SU-DHL-6 (cell line): Measurements from ENCODE around the gene KIF17.

Experiments used
- H2AFZ ChIP-seq: fragments of 200-600 bp; sonication (generic); 2 replicates; pipeline ENCODE4 v1.6.1; 2014; ENCODE audit warnings: low read depth, mild to moderate bottlenecking, moderate library complexity, mixed read lengths, antibody characterized with exemption, low read length; ENCODE audit not compliant: severe bottlenecking
- H3F3A ChIP-seq: fragments of 200-600 bp; shearing (Covaris generic); 2 replicates; pipeline ENCODE4 v1.6.0; 2016; ENCODE audit warnings: antibody characterized with exemption, mild to moderate bottlenecking; ENCODE audit not compliant: insufficient read depth
- H3K27ac ChIP-seq: fragments of 200-600 bp; sonication (generic); 2 replicates; pipeline ENCODE4 v1.5.1; 2016; ENCODE audit warnings: low read depth, mild to moderate bottlenecking, low read length, moderate library complexity, mixed read lengths
- H3K27me3 ChIP-seq: fragments of 200-600 bp; sonication (generic), shearing (Covaris generic); 2 replicates; pipeline ENCODE4 v1.6.0; 2014; ENCODE audit warnings: mild to moderate bottlenecking, low read length
- H3K36me3 ChIP-seq: fragments of 200-600 bp; sonication (generic); 2 replicates; pipeline ENCODE4 v1.6.1; 2014; ENCODE audit warnings: mild to moderate bottlenecking, low read length, mixed read lengths
- H3K4me2 ChIP-seq: fragments of 300-600, 200-600 bp; shearing (Covaris generic), sonication (generic); 2 replicates; pipeline ENCODE4 v1.6.0; 2014; ENCODE audit warnings: low read length, low read depth, mild to moderate bottlenecking; ENCODE audit not compliant: poor library complexity, severe bottlenecking
- H3K4me3 ChIP-seq: fragments of 200-600 bp; sonication (generic); 2 replicates; pipeline ENCODE4 v1.5.1; 2014; ENCODE audit warnings: antibody characterized with exemption, low read length, mild to moderate bottlenecking, mixed read lengths; ENCODE audit not compliant: insufficient read depth, poor library complexity, severe bottlenecking
- H3K79me2 ChIP-seq: fragments of 200-600 bp; sonication (generic); 2 replicates; pipeline ENCODE4 v1.6.1; 2014; ENCODE audit warnings: mild to moderate bottlenecking, low read length, moderate library complexity; ENCODE audit not compliant: insufficient read depth
- H3K9ac ChIP-seq: fragments of 200-600 bp; sonication (generic); 2 replicates; pipeline ENCODE4 v1.7.0; 2014; ENCODE audit warnings: mild to moderate bottlenecking, low read length
- H3K9me2 ChIP-seq: fragments of 200-600 bp; sonication (generic); replicated peaks from 2 replicates; pipeline ENCODE4 v1.6.1; 2014; ENCODE audit warnings: low read length; ENCODE audit not compliant: insufficient read depth
- H3K9me3 ChIP-seq: fragments of 200-600 bp; sonication (generic); 2 replicates; pipeline ENCODE4 v1.6.1; 2014; ENCODE audit warnings: low read length, mixed read lengths; ENCODE audit not compliant: insufficient read depth
- H4K20me1 ChIP-seq: fragments of 200-600 bp; sonication (generic); 2 replicates; pipeline ENCODE4 v1.6.1; 2014; ENCODE audit warnings: low read depth, mild to moderate bottlenecking, antibody characterized with exemption, low read length, moderate library complexity, mixed read lengths
- EZH2phosphoT487 ChIP-seq: fragments of 200-600 bp; sonication (generic), shearing (Covaris generic); conservative IDR thresholded peaks from 2 replicates; pipeline ENCODE4 v1.6.1; 2018; ENCODE audit warnings: mild to moderate bottlenecking, antibody characterized with exemption, low read length, moderate library complexity, mixed read lengths
- TF ChIP-seq, protein P1 (sequence below): fragments of 200-600 bp; sonication (generic); IDR thresholded peaks from one replicate; pipeline ENCODE4 v1.5.1; 2017; ENCODE audit warnings: antibody characterized with exemption, mild to moderate bottlenecking, low read length, moderate library complexity; ENCODE audit not compliant: insufficient read depth, poor library complexity, severe bottlenecking

KIF17 gene

GRCh38 chr1:20689645-20690056 is 28.2 kb downstream of the KIF17 start:
- Histone ChIP-seq H3K27me3 (no peaks in the 10 kb centered on the region), H3K27ac (no peak overlapping the region), H4K20me1 (no peaks in the 10 kb centered on the region), H3K36me3 (no peaks in the 10 kb centered on the region), H3F3A (no peaks in the 10 kb centered on the region), H3K9me3 (no peaks in the 10 kb centered on the region), H3K4me3 (no peak overlapping the region), H3K4me2 (no peak overlapping the region), H3K9me2 (no peaks in the 10 kb centered on the region), H3K9ac (no peak overlapping the region), H2AFZ (no peak overlapping the region), H3K79me2 (no peaks in the 10 kb centered on the region)
- TF ChIP-seq, protein P1, sequence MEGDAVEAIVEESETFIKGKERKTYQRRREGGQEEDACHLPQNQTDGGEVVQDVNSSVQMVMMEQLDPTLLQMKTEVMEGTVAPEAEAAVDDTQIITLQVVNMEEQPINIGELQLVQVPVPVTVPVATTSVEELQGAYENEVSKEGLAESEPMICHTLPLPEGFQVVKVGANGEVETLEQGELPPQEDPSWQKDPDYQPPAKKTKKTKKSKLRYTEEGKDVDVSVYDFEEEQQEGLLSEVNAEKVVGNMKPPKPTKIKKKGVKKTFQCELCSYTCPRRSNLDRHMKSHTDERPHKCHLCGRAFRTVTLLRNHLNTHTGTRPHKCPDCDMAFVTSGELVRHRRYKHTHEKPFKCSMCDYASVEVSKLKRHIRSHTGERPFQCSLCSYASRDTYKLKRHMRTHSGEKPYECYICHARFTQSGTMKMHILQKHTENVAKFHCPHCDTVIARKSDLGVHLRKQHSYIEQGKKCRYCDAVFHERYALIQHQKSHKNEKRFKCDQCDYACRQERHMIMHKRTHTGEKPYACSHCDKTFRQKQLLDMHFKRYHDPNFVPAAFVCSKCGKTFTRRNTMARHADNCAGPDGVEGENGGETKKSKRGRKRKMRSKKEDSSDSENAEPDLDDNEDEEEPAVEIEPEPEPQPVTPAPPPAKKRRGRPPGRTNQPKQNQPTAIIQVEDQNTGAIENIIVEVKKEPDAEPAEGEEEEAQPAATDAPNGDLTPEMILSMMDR: no peak
- TF ChIP-seq EZH2phosphoT487: no peak

DNA sequence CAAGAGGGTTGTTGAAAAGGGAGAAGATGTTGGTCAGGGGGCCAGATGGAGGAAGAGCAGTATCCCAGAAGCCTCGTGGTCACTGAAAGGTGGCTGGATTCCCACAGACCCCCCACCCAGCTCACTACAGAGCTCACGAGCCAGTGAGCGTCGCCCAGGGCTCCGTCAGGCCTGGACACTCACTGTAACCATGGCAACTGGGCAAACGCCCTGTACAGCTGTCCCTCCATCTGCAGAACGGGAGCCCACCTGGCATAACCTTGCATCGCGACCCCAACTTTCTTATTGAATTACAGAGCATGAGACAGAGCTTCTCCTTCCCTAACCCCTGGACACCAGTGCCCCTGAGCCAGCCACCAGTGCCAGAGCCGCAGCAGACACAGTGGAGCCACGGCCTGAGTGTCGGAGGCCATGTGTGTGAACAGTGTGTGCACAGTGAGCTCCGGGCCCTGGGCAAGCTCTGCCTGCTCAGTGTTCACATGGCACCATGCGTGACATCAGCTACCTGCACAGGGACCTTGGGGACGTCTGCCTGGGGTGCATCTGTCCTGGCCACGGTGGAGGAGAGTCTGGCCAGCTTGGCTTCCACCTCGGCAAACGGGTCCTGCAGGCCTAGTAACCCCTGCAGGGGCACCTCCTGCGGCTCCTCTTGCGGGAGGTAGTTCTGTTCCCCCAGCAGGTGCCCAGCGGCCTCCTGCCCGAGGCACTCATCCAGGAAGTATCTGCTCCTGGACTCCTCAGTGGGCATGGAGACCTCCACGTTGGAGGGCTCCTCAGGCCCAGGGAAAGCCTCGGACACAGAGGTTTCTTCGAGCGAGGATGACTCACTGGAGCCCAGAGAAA is 30.7 kb downstream of the KIF17 start:
- Histone ChIP-seq H3K4me3 (no peak overlapping the region), H3K9me2 (no peaks in the 10 kb centered on the region), H3K27me3 (no peaks in the 10 kb centered on the region), H3K79me2 (no peaks in the 10 kb centered on the region), H3K27ac (no peak overlapping the region), H3K36me3 (no peaks in the 10 kb centered on the region), H4K20me1 (no peaks in the 10 kb centered on the region), H2AFZ (no peak overlapping the region), H3K9me3 (no peaks in the 10 kb centered on the region), H3K9ac (no peak overlapping the region), H3F3A (no peaks in the 10 kb centered on the region), H3K4me2 (no peak overlapping the region)
- TF ChIP-seq, protein P1: no peak
- TF ChIP-seq EZH2phosphoT487: no peak

GRCh38 chr1:20685741-20686140 is 32.1 kb downstream of the KIF17 start:
- no peaks in the 10 kb centered on the region for H3K36me3 ChIP-seq
- no peaks in the 10 kb centered on the region for H3K9me3 ChIP-seq
- no peaks in the 10 kb centered on the region for H4K20me1 ChIP-seq
- TF ChIP-seq, protein P1: no peak
- TF ChIP-seq EZH2phosphoT487: no peak
- H3K4me3 ChIP-seq: no peak overlapping the region
- H3K27ac ChIP-seq: no peak overlapping the region
- H3K9me2 ChIP-seq: no peaks in the 10 kb centered on the region
- no peaks in the 10 kb centered on the region for H3F3A ChIP-seq
- no peak overlapping the region for H3K9ac ChIP-seq
- H2AFZ ChIP-seq: no peak overlapping the region
- no peaks in the 10 kb centered on the region for H3K27me3 ChIP-seq
- no peak overlapping the region for H3K4me2 ChIP-seq
- H3K79me2 ChIP-seq: no peaks in the 10 kb centered on the region
